IMR-90 (cell line): ENCODE results near the gene RTP4. TPM values are rescaled to one million over a fixed set of nuclear protein-coding genes. Genes with fewer than 3 reads are reported as not detected.

Source experiments
- ATAC-seq: fragments of 200-7000 bp; cut with Tn5 transposase; 2 replicates; pipeline ENCODE4 v1.9.1; 2020; ENCODE audit warnings: low read depth, mild to moderate bottlenecking, moderate library complexity
- BruUV-seq: library from RNA; stranded (reverse); fragments of 400-500 nt; replicated peaks from 2 replicates; lab custom pipeline; 2021; lab: Mats Ljungman, UMichigan
- CTCF ChIA-PET: fragments of 300-600 bp; formaldehyde crosslinking; extraction: SDS; loops from one replicate; lab custom pipeline; 2021; ENCODE audit warnings: antibody characterized with exemption; lab: Yijun Ruan, JAX
- POLR2A ChIA-PET: fragments of 300-600 bp; sonication (Branson Sonifier 250); formaldehyde crosslinking; loops from one replicate; lab custom pipeline; 2022; ENCODE audit warnings: antibody characterized with exemption; ENCODE audit not compliant: unreplicated experiment; lab: Charles Lee
- DNase-seq: peaks from one replicate; pipeline ENCODE4 v3.0.0; 2013
- H2AFZ ChIP-seq: replicated peaks from 2 replicates; pipeline ENCODE3; 2013; ENCODE audit warnings: low read length, mild to moderate bottlenecking; ENCODE audit not compliant: poor library complexity
- H2AK5ac ChIP-seq: 2 replicates; pipeline ENCODE4 v1.6.1; 2013; ENCODE audit warnings: low read depth, low read length, inconsistent platforms
- H2AK9ac ChIP-seq: replicated peaks from 2 replicates; pipeline ENCODE3; 2013; ENCODE audit warnings: mild to moderate bottlenecking, low read depth, low read length, moderate library complexity; ENCODE audit not compliant: poor library complexity
- H2BK120ac ChIP-seq: 2 replicates; pipeline ENCODE4 v1.6.1; 2013; ENCODE audit warnings: low read depth, low read length, inconsistent platforms
- H2BK15ac ChIP-seq: 3 replicates; pipeline ENCODE4 v1.6.1; 2013; ENCODE audit warnings: low read depth, low read length, inconsistent platforms
- H2BK20ac ChIP-seq: 2 replicates; pipeline ENCODE4 v1.6.1; 2013; ENCODE audit warnings: low read depth, mild to moderate bottlenecking, inconsistent platforms, low read length, moderate library complexity
- H2BK5ac ChIP-seq: 2 replicates; pipeline ENCODE4 v1.6.1; 2013; ENCODE audit warnings: mild to moderate bottlenecking, low read depth, low read length, inconsistent platforms; ENCODE audit not compliant: poor library complexity, severe bottlenecking
- H3K14ac ChIP-seq: replicated peaks from 2 replicates; pipeline ENCODE4 v1.6.1; 2013; ENCODE audit warnings: low read depth, low read length, inconsistent platforms
- H3K18ac ChIP-seq: 2 replicates; pipeline ENCODE4 v1.6.1; 2013; ENCODE audit warnings: low read depth, low read length, control low read depth
- H3K23ac ChIP-seq: 2 replicates; pipeline ENCODE4 v1.6.1; 2013; ENCODE audit warnings: low read depth, low read length, inconsistent platforms
- H3K27ac ChIP-seq: 2 replicates; pipeline ENCODE4 v1.5.1; 2013; ENCODE audit warnings: mild to moderate bottlenecking, control low read depth, low read length; ENCODE audit not compliant: insufficient read depth
- H3K27me3 ChIP-seq: 2 replicates; pipeline ENCODE4 v1.6.1; 2013; ENCODE audit warnings: low read length; ENCODE audit not compliant: control insufficient read depth, insufficient read depth
- H3K36me3 ChIP-seq: 2 replicates; pipeline ENCODE4 v1.6.1; 2013; ENCODE audit warnings: low read length, mixed read lengths; ENCODE audit not compliant: control insufficient read depth, insufficient read depth
- H3K4ac ChIP-seq: 2 replicates; pipeline ENCODE4 v1.6.1; 2013; ENCODE audit warnings: low read depth, low read length, inconsistent platforms
- H3K4me1 ChIP-seq: 2 replicates; pipeline ENCODE4 v1.6.1; 2013; ENCODE audit warnings: low read length, mixed read lengths; ENCODE audit not compliant: control insufficient read depth, insufficient read depth
- H3K4me2 ChIP-seq: 2 replicates; pipeline ENCODE4 v1.6.1; 2013; ENCODE audit warnings: low read depth, mild to moderate bottlenecking, control low read depth, low read length, moderate library complexity
- H3K4me3 ChIP-seq: 2 replicates; pipeline ENCODE4 v1.5.1; 2013; ENCODE audit warnings: low read depth, mild to moderate bottlenecking, control low read depth, low read length, moderate library complexity; ENCODE audit not compliant: insufficient read depth
- H3K56ac ChIP-seq: 2 replicates; pipeline ENCODE4 v1.6.1; 2013; ENCODE audit warnings: low read length, inconsistent platforms; ENCODE audit not compliant: insufficient read depth; ENCODE audit errors: extremely low read depth
- H3K79me1 ChIP-seq, 2 experiments: 2 replicates each; pipeline ENCODE4 v1.6.1; 2013; ENCODE audit warnings: low read length in 2 of 2, inconsistent platforms in 1 of 2, low read depth in 1 of 2
- H3K9ac ChIP-seq: 2 replicates; pipeline ENCODE4 v1.6.1; 2013; ENCODE audit warnings: low read depth, low read length, control low read depth
- H3K9me1 ChIP-seq: 2 replicates; pipeline ENCODE4 v1.6.1; 2013; ENCODE audit warnings: low read length, inconsistent platforms; ENCODE audit not compliant: insufficient read depth
- H3K9me3 ChIP-seq: 2 replicates; pipeline ENCODE4 v1.6.1; 2013; ENCODE audit warnings: low read length; ENCODE audit not compliant: control insufficient read depth, insufficient read depth
- H4K20me1 ChIP-seq: 2 replicates; pipeline ENCODE4 v1.6.1; 2013; ENCODE audit warnings: low read length, inconsistent platforms; ENCODE audit not compliant: insufficient read depth
- H4K5ac ChIP-seq: 2 replicates; pipeline ENCODE4 v1.6.1; 2013; ENCODE audit warnings: mild to moderate bottlenecking, low read depth, low read length, control low read depth
- H4K8ac ChIP-seq, 2 experiments: 2 replicates each; pipeline ENCODE4 v1.6.1; 2013; ENCODE audit warnings: low read depth in 2 of 2, low read length in 2 of 2, control low read depth in 1 of 2, inconsistent platforms in 1 of 2
- H4K91ac ChIP-seq: 2 replicates; pipeline ENCODE4 v1.6.1; 2013; ENCODE audit warnings: low read depth, low read length, inconsistent platforms; ENCODE audit not compliant: insufficient read depth
- CEBPB ChIP-seq: IDR thresholded peaks from 2 replicates; pipeline ENCODE4 v1.6.1; 2012; ENCODE audit warnings: low read depth, low read length, improper control_type of control experiment
- CHD1 ChIP-seq: IDR thresholded peaks from 2 replicates; pipeline ENCODE4 v1.6.1; 2012; ENCODE audit warnings: low read depth, low read length, improper control_type of control experiment
- FOS ChIP-seq: fragments of 150-350 bp; IDR thresholded peaks from 2 replicates; pipeline ENCODE4 v1.6.1; 2016; ENCODE audit warnings: low read depth, low read length
- MAFK ChIP-seq: IDR thresholded peaks from 2 replicates; pipeline ENCODE4 v1.6.1; 2012; ENCODE audit warnings: low read depth, low read length, improper control_type of control experiment
- MAZ ChIP-seq: IDR thresholded peaks from 2 replicates; pipeline ENCODE4 v1.6.1; 2012; ENCODE audit warnings: low read depth, mild to moderate bottlenecking, low read length, improper control_type of control experiment, moderate library complexity, borderline replicate concordance
- MXI1 ChIP-seq: IDR thresholded peaks from 2 replicates; pipeline ENCODE4 v1.6.1; 2012; ENCODE audit warnings: low read depth, mild to moderate bottlenecking, low read length, moderate library complexity, borderline replicate concordance
- POLR2A ChIP-seq: IDR thresholded peaks from 2 replicates; pipeline ENCODE4 v1.6.1; 2012; ENCODE audit warnings: mild to moderate bottlenecking, low read depth, low read length
- RFX5 ChIP-seq: IDR thresholded peaks from 2 replicates; pipeline ENCODE4 v1.8.0; 2012; ENCODE audit warnings: low read depth, mild to moderate bottlenecking, low read length, moderate library complexity
- WGBS, 2 experiments: methylation state at CpG; one replicate each; pipeline versions ENCODE4 v1.1.5 to v1.1.7; 2013; ENCODE audit warnings: missing lambda C conversion rate in 2 of 2; ENCODE audit not compliant: insufficient read length in 1 of 2; ENCODE audit errors: extremely low coverage in 2 of 2; 5-methylcytosine and 5-hydroxymethylcytosine counted together
- dilution Hi-C: fragments of 300-500 bp; cut with HindIII; formaldehyde crosslinking; loops from one replicate; pipeline ENCODE4 v1.14.3; 2018; ENCODE audit warnings: low sequenced_read_pairs; ENCODE audit not compliant: unreplicated experiment
- in situ Hi-C: fragments of 300-500 bp; cut with MboI; formaldehyde crosslinking; loops from 3 replicates; pipeline ENCODE4 v1.14.3; 2019; ENCODE audit warnings: low sequenced_read_pairs, inconsistent platforms, mixed read lengths
- intact Hi-C: fragments of 100-400 bp; cut with micrococcal nuclease; formaldehyde crosslinking; loops from 2 replicates; pipeline ENCODE4 v1.10.0; 2022
- polyA plus RNA-seq, 3 experiments: library from polyadenylated mRNA; depleted of rRNA; stranded (reverse); fragments of >200 nt; gene quantifications; 2 replicates each; pipeline ENCODE4 v1.2.3, GENCODE V29; 2012; ENCODE audit warnings: low replicate concordance in 1 of 3
- total RNA-seq: library from RNA; depleted of rRNA; stranded (reverse); fragments of >200 nt; gene quantifications from 2 replicates; pipeline ENCODE4 v1.2.3, GENCODE V29; 2012
- TF ChIP-seq, protein P1 (sequence below): conservative IDR thresholded peaks from 2 replicates; pipeline ENCODE4 v1.5.1; 2012; ENCODE audit warnings: mild to moderate bottlenecking, low read depth, low read length, improper control_type of control experiment

RTP4 gene
- total and polyA plus RNA-seq, 2 of the 4 experiments (the other 2 are of a cell fraction) = not detected

DNA sequence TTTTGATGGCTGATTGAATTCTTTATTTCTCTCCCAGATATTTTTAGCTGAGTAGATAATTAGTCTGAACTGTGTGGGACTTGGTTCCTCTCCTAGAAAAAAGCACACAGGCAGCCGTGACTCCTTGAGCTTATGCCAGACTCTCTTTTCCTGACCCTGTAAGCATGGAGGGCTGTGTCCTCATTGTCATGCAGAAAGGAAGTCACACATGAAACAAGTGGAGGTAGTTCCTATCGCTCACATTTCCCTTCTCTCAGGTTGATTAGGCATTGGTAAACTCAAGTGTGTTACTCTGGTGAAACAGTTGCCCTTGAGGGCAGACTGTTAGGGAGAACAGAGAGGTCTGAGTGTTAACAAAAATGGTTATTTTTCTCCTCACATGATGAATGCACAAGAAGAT is 6.3 kb upstream of the RTP4 start:
- ChIA-PET POLR2A (no interaction called here), CTCF (interaction anchor here (0.8 to 1.3 kb wide), 3 partner anchors 18 to 42 kb away, joined by 3 read pairs; no protein-coding TSS in a partner anchor)
- H4K8ac ChIP-seq = no peak overlapping the region
- no peak overlapping the region for H3K18ac ChIP-seq
- H3K4ac ChIP-seq = no peak overlapping the region
- WGBS, 2 experiments = no CpG with 5 or more reads among the region's 2 CpGs
- no peak overlapping the region for H2BK15ac ChIP-seq
- no peak overlapping the region for H4K91ac ChIP-seq
- H3K9me3 ChIP-seq = no peaks in the 10 kb centered on the region
- in situ Hi-C loops = no loop called here
- no peak overlapping the region for H2AFZ ChIP-seq
- H3K79me1 ChIP-seq = no peaks in the 10 kb centered on the region
- no peak for ATAC-seq
- no TSS peak for BruUV-seq
- dilution Hi-C loops = no loop called here
- H3K14ac ChIP-seq = no peak overlapping the region
- DNase-seq = no peak
- H3K27me3 ChIP-seq = peaks cover 20% of the 10 kb centered on the region
- no peaks in the 10 kb centered on the region for H3K36me3 ChIP-seq
- H3K4me2 ChIP-seq = no peak overlapping the region
- H2AK9ac ChIP-seq = no peak overlapping the region
- no peak overlapping the region for H3K4me3 ChIP-seq
- intact Hi-C loops = no loop called here
- no peak for TF ChIP-seq RFX5
- no peak for TF ChIP-seq CEBPB
- TF ChIP-seq, protein P1, sequence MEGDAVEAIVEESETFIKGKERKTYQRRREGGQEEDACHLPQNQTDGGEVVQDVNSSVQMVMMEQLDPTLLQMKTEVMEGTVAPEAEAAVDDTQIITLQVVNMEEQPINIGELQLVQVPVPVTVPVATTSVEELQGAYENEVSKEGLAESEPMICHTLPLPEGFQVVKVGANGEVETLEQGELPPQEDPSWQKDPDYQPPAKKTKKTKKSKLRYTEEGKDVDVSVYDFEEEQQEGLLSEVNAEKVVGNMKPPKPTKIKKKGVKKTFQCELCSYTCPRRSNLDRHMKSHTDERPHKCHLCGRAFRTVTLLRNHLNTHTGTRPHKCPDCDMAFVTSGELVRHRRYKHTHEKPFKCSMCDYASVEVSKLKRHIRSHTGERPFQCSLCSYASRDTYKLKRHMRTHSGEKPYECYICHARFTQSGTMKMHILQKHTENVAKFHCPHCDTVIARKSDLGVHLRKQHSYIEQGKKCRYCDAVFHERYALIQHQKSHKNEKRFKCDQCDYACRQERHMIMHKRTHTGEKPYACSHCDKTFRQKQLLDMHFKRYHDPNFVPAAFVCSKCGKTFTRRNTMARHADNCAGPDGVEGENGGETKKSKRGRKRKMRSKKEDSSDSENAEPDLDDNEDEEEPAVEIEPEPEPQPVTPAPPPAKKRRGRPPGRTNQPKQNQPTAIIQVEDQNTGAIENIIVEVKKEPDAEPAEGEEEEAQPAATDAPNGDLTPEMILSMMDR = no peak
- no peak for TF ChIP-seq POLR2A
- no peak for TF ChIP-seq MAFK
- TF ChIP-seq MXI1 = no peak
- TF ChIP-seq MAZ = no peak
- TF ChIP-seq FOS = no peak
- no peak for TF ChIP-seq CHD1
- H4K20me1 ChIP-seq = no peaks in the 10 kb centered on the region
- H2BK5ac ChIP-seq = no peak overlapping the region
- H2AK5ac ChIP-seq = no peak overlapping the region
- H3K56ac ChIP-seq = no peak overlapping the region
- no peaks in the 10 kb centered on the region for H3K4me1 ChIP-seq
- H3K23ac ChIP-seq = no peak overlapping the region
- no peak overlapping the region for H2BK120ac ChIP-seq
- no peaks in the 10 kb centered on the region for H3K9me1 ChIP-seq
- no peak overlapping the region for H4K5ac ChIP-seq
- H3K9ac ChIP-seq = no peak overlapping the region
- H2BK20ac ChIP-seq = no peak overlapping the region
- no peak overlapping the region for H3K27ac ChIP-seq
